GM15510 (cell line): ENCODE data around the gene RHEB.

Experiments
- POLR2A ChIP-seq: IDR thresholded peaks from 3 replicates; pipeline ENCODE4 v1.6.1; 2011; ENCODE audit warnings: borderline replicate concordance; ENCODE audit not compliant: insufficient read length; ENCODE audit errors: extremely low read depth

RHEB gene

DNA sequence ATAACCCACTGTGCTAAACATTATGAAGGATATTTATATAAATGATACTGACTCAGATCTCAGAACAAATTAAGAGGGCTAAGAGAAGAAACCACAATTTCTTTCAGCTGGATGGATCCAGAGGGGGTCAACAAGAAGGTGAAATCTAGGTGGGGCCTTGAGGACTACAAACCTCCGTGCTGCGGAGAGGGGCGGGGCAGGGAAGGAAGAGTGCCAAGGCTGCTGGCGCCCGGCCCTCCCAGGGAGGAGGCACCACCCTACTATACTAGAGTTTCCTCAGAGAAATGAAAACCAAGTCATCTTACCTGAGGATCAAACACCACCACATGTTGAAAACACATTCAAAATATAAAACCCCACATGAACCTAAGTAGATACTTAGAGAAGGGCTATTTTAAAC, 50.4 kb downstream of the RHEB start:
- TF ChIP-seq POLR2A: no peak

DNA sequence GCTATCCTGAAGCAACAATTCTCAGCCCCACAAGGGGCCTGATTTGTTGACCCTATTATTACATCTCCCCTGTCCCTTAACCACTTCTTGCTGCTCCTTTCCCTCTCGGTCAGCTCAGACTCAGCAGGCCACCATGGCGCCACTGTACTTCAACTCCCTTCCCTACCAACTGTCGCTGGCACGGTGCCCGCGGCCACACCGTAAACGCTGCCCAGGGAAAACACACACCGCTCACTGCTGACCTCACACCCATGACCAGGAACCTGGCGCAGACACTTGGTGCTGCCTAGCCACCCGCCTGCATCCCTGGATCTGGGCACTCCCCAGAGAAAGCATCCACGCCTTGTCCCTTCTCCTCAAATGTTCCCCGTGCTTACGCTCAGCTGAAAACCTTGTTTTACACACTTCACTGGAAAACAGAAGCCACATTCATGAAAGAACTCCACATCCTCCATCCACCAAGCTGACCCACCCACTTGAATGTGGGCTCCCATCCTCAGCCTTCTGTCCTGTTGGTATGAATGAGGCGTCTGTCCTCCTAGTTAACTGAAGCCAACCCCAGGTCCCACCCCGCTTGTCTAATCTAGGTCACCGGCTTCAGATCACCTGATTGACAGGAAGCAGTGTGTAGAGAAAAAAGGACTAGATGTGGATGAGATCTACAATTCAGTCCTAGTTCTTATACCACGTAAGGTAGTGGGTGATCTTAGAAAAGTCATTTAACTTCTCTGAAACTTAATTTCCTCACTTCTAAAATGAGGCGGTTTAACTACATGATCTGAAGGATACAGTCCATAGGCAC, 51.3 kb downstream of the RHEB start:
- no peak for TF ChIP-seq POLR2A

DNA sequence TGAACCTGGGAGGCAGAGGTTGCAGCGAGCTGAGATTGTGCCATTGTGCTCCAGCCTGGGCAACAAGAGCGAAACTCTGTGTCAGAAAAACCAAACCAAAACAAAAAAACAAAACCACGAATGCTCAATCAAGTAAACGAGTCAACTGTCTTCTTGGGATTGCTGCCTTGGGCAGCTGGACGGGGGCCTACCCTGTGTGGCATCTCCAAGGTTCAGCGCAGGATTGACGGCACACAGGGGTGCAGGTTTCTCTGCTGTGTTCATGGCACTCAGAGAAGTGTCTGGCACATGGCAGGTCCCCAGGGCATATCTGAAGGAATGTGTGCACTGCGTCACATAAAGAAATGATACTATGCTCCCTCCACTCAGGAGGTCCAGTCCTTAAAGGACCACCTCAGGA, 54.5 kb downstream of the RHEB start:
- no peak for TF ChIP-seq POLR2A

DNA sequence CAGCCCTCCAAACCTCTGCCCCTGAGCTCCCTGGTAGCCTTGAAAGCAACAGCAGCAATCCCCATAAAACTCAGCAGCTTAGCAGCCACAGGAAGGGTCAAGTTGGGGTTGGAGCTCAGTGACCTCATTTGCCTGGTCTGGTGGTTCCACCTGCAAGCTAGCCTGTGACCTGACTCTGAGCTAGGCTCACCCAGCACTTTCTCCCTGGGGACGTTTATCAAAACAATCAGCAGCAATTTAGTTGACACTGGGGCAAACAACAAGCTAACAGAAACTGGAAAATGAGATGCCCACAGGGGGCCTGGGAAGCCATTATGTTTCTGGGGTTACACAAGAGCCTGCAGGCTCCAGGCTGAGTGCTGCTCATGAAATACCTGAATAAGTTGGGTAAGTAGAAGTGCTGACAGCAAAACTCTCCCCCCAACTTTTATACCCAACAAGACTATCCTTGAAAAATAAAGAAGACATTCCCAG, 57.4 kb downstream of the RHEB start:
- TF ChIP-seq POLR2A: no peak

DNA sequence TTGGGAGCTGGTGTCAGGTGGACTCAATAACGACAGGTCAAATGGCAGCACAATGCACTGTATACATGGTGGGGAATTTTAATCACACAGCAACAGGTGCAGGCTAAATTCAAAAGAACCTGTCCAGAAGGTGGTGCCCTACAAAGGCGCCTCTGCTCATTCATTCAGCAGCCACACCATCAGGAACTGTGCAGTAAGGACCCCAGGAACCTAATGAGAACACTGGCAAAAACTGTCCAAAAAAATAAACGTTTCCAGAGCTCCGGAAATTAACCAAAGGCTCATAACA, 57.8 kb downstream of the RHEB start:
- no peak for TF ChIP-seq POLR2A

DNA sequence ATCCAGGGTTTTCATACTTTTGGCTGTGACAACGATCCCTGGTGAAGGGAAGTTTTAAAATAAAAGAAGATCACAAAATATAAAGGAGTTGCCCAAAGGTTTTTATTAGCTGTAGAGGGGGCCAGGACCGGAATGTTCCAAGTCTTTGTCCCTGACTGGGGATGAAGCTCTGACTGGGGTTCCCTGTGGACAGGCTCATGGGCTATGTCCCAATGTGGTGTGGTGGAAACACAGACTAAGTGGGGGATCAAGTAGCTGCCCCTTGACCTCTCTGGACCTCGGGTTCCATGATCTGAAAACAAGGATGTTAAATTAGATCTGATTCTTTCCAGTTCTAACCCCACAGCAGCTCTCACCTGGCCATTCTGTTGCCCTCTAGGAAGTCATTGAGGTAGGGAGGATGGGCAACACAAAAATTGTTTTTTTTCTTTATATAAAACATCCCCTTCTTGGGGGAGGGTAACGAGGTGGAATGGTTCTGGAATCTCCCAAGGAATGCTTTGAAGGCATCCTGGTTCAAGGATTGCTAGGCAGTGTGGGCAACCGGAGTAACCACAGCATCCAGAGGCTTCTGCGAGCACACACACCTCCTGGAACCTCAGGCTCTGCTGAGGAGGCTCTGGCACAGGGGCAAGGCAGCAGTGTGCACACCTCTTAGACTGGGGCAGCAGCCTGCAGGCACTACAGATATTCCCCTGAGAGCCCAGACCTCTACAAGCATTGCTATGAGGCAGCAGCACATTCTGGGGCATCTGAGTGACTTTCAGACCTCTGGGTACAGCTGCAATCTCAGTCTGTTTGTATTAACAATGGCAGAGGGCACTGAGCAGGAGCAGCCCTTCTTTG, 58.4 kb downstream of the RHEB start:
- no peak for TF ChIP-seq POLR2A

DNA sequence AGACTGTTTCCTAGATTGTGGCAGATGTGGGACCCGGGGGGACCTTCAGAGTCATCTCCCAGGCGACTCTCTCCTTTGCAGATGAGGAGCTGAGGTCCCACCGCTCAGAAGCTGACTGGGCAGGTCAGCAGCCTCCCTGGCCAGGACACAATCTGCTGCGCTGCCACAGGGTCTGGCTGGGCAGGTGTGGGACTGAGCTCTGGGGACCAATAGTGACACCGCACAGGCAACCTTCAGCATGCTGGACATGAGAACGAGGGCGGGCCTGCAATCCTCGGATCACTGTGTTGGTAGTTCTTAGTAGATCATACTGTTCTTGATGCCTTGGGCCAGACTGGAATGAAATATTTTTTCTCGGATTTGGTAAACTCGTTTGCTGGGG, 59.2 kb downstream of the RHEB start:
- TF ChIP-seq POLR2A: no peak

DNA sequence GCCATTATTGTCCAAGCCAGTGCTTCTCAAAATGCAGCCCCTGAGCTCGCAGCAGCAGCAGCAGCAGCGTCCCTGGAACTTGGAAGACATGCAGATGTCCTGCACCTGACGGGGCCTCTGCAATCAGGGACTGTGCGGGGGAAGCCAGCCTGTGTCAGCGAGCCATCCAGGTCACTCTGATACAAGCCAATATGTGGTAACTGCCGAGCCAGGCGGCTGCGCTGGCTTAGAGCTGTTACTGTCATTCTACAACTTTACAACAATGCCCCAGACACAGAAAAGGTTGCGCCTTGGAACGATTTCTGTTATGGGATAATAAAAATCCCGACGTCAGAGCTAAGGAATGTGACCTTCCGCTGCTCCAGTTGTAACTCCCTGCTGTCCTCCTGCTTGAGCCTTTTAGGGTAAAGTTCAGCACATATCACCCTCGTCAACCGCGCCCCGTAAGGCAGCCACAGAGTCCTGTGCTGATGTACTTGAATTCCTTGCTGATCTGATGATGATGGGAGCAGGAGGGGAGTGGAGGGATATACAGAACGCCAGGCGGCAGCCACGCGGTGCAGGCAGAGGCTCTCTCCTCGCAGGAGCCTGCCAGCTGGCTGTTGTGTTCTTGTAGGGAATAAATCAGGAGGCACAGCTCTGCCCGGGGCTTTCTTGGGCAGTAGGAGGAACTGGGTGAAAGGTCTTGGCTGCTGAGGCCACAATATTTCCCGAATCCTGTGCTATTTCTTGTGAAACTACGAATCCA, 59.8 kb downstream of the RHEB start:
- TF ChIP-seq POLR2A: no peak

DNA sequence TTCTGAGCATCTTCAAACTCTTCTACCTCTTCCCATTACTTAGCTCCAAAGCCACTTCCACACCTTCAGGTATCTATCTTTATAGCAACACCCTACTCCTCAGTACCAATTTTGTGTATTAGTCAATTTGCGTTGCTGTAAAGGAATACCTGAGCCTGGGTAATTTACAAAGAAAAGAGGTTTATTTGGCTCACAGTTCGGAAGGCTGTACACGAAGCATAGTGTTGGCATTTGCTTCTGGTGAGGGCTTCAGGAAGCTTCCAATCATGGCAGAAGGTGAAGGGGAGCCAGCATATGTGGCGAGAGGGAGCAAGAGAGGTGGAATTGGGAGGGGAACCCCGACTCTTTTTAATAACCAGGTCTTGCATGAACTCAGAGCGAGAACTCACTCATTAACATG, 62.2 kb downstream of the RHEB start:
- TF ChIP-seq POLR2A: no peak

DNA sequence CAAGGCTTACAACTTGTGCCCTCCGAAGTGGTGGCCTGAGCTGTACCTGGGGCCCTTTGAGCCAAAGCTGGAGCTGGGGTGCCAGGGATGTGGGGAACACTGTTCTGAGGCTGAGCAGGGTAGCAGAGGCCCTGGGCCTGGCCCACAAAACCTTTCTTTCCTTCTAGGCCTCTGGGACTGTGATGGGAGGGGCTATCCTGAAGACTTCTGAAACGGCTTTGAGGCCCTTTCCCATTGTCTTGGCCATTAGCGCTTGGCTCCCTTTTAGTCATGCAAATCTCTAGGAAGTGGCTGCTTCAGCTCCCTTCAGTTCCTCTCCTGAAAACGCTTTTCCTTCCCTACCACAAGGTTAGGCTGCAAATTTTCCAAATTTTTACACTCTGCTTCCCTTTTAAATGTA, 62.9 kb downstream of the RHEB start:
- TF ChIP-seq POLR2A: no peak

DNA sequence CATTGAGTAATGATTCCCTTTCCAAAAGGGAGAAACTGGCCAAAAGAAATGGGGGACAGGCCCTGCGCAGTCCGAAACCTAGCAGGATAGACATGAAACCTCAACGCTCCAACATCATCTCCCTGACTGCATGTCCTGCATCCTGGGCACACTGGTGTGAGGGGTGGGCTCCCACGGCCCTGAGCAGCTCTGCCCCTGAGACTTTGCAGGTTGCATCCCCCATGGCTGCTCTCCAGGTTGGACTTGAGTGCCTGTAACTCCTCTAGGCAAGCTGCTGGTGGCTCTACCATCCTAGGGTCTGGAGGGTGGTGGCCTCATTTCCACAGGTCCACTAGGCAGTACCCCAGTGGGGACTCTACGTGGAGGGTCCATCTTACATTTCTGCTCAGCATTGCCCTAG, 63.4 kb downstream of the RHEB start:
- TF ChIP-seq POLR2A: no peak

DNA sequence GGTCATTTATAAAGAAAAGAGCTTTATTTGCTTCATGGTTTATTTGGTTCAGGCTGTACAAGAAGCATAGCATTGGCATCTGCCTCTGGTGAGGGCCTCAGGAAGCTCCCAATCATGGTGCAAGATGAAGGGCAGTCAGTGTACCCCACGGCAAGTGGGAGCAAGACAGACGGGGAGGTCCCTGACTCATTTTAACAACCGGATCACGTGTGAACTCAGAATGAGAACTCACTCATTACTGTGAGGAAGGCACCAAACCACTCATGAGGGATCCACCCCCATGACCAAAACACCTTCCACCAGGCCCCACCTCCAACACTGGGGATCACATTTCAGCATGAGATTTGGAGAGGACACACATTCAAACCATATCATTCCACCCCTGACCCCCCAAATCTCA, 64.0 kb downstream of the RHEB start:
- no peak for TF ChIP-seq POLR2A

DNA sequence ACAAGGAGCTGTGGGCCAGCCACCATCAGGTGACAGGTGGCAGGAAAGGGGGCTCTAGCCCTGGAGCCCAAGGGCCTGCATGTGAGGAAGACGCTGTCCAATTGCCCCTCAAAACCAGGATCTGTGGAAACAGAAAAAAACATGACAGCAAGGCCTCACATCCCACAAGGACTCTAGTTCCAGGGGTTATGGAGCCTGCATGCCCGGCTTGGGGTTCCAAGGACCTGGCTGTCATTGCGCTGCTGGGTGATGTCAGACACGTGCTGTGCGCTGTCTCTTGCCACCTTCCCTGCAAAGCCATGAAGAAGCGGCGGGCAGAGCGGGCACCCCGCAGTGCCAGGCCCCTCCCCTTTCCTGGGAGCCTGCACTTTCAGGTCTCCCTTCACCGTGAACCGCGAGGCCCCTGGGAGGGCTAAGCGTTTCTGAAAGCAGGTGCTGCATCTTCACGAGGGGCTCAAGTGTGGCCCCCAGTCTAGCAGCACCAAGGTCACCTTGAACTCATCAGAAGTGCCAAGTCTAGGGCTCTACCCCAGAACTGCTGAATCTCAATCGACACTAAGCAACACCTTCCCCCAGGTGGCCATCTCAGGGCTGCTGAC, 64.7 kb downstream of the RHEB start:
- TF ChIP-seq POLR2A: no peak

DNA sequence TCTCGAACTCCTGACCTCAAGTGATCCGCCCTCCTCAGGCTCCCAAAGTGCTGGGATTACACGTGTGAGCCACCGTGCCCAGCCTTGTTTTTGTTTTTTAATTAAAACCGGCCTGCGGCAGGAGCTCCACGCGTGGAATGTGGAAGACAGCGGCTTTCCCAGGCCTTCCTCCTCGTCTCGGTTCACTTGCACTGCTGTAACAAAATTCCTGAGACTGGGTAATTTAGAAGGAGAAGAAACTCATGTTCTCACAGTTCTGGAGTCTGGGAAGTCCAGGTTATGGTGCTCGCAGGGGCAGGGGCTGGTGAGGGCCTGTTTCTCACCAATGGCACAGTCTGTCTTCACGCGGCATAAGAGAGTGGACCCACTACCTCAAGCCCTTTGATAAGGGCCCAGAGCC, 65.4 kb downstream of the RHEB start:
- no peak for TF ChIP-seq POLR2A

DNA sequence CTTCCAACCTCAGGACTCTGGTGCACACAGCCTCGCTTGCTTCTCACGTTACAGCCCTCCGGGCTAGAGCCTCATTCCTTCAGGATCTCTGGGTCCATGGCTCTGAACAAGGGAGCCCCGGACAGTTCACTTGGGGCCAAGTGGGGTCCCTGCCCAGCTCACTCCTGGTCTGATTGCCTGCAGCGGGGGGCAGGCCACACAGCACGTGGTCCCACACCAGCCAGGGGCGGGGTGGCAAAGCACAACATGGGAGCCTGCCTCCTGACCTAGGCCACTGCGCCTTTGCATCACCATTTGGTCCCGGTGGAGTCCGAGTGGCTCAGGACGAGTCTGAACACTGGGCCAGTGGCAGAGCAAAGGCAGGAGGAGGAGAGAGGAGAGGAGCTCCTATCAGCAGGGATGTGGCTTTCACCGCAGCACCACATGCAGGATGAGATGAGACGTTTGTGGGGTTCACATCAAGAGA, 66.3 kb downstream of the RHEB start:
- no peak for TF ChIP-seq POLR2A
